ENCODE measurements around the gene STX12. TPM values are rescaled to one million over a fixed set of nuclear protein-coding genes. Genes with fewer than 3 reads are reported as not detected.

The STX12 gene
- total RNA-seq, 1 experiment from 2014 or later: 16.3 TPM

Other genes with a start within 250 kb of the STX12 start
- 8.8 and 11.2 TPM in 2 replicates for gene AHDC1, start 169.1 kb upstream of the STX12 start, total RNA-seq (2014; rRNA removed; shearing (Covaris generic))
- gene FGR, start 138.0 kb upstream of the STX12 start, total RNA-seq (2014; rRNA removed; shearing (Covaris generic)): 0.07 and 0.30 TPM in 2 replicates
- 3.3 and 5.8 TPM in 2 replicates for gene IFI6, start 101.0 kb upstream of the STX12 start, total RNA-seq (2014; rRNA removed; shearing (Covaris generic))
- 14.7 and 27.1 TPM in 2 replicates for gene FAM76A, start 47.3 kb upstream of the STX12 start, total RNA-seq (2014; rRNA removed; shearing (Covaris generic))
- gene PPP1R8, start 57.6 kb downstream of the STX12 start, total RNA-seq (2014; rRNA removed; shearing (Covaris generic)): 83.0 and 95.3 TPM in 2 replicates
- gene THEMIS2, start 99.3 kb downstream of the STX12 start, total RNA-seq (2014; rRNA removed; shearing (Covaris generic)): 27.5 and 38.7 TPM in 2 replicates
- 99.0 and 107 TPM in 2 replicates for gene RPA2, start 141.4 kb downstream of the STX12 start, total RNA-seq (2014; rRNA removed; shearing (Covaris generic))
- 8.6 and 14.8 TPM in 2 replicates for gene SMPDL3B, start 161.8 kb downstream of the STX12 start, total RNA-seq (2014; rRNA removed; shearing (Covaris generic))
- 23.3 and 25.0 TPM in 2 replicates for gene XKR8, start 186.8 kb downstream of the STX12 start, total RNA-seq (2014; rRNA removed; shearing (Covaris generic))